GM12878 (cell line): ENCODE results near the gene KLF9. TPM values are rescaled to one million over a fixed set of nuclear protein-coding genes. Genes with fewer than 3 reads are reported as not detected.

ENCODE experiments used
- ATAC-seq: fragments of 200-7000 bp; cut with Tn5 transposase; 3 replicates; pipeline ENCODE4 v1.9.1; 2020; ENCODE audit warnings: mild to moderate bottlenecking, moderate library complexity
- BruUV-seq: library from RNA; stranded (reverse); fragments of 400-500 nt; replicated peaks from 2 replicates; lab custom pipeline; 2021; lab: Mats Ljungman, UMichigan
- CTCF ChIA-PET: fragments of 300-600 bp; sonication (Branson Sonifier 250); formaldehyde crosslinking; extraction: SDS; loops from one replicate; lab custom pipeline; 2021; ENCODE audit warnings: inconsistent platforms; lab: Yijun Ruan, JAX
- POLR2A ChIA-PET: fragments of 350-600 bp; formaldehyde crosslinking; extraction: SDS; loops from one replicate; lab custom pipeline; 2021; ENCODE audit warnings: inconsistent platforms; lab: Charles Lee
- RAD21 ChIA-PET: fragments of 300-600 bp; sonication (Branson Sonifier 250); formaldehyde crosslinking; loops from one replicate; lab custom pipeline; 2023; ENCODE audit warnings: antibody characterized with exemption; ENCODE audit not compliant: unreplicated experiment; lab: Charles Lee
- SMC1A ChIA-PET: fragments of 300-600 bp; sonication (Branson Sonifier 250); formaldehyde crosslinking; loops from one replicate; lab custom pipeline; 2023; ENCODE audit not compliant: unreplicated experiment, uncharacterized antibody; lab: Charles Lee
- DNase-seq: peaks from one replicate; pipeline ENCODE4 v3.0.0-alpha.2; 2011; ENCODE audit warnings: low read depth, low spot score
- FAIRE-seq: peaks from 3 replicates; lab custom pipeline; 2011; peaks lifted over from hg19 to GRCh38; lab: Jason Lieb, UNC
- H2AFZ ChIP-seq: 2 replicates; pipeline ENCODE4 v1.6.0; 2011; ENCODE audit warnings: low read depth, low read length, control low read depth; ENCODE audit not compliant: control insufficient read depth
- H3K27ac ChIP-seq: 2 replicates; pipeline ENCODE4 v1.5.1; 2011; ENCODE audit warnings: control low read depth; ENCODE audit not compliant: control insufficient read depth, insufficient read depth
- H3K27me3 ChIP-seq, 2 experiments: replicated peaks in 1 of 2; 2 replicates each; pipeline versions ENCODE4 v1.6.0 to v1.6.1; 2011; ENCODE audit warnings: low read length in 1 of 2; ENCODE audit not compliant: control insufficient read depth in 2 of 2, insufficient read depth in 2 of 2
- H3K36me3 ChIP-seq, 2 experiments: 2 replicates each; pipeline ENCODE4 v1.5.1; 2011; ENCODE audit warnings: low read length in 1 of 2; ENCODE audit not compliant: control insufficient read depth in 2 of 2, insufficient read depth in 2 of 2
- H3K4me1 ChIP-seq: 2 replicates; pipeline ENCODE4 v1.6.1; 2011; ENCODE audit warnings: mild to moderate bottlenecking, low read length, moderate library complexity, mixed read lengths; ENCODE audit not compliant: control insufficient read depth, insufficient read depth
- H3K4me2 ChIP-seq: 2 replicates; pipeline ENCODE4 v1.6.0; 2011; ENCODE audit warnings: control low read depth; ENCODE audit not compliant: control insufficient read depth, insufficient read depth
- H3K4me3 ChIP-seq: fragments of 200-600 bp; sonication (generic); 2 replicates; pipeline ENCODE4 v1.5.1; 2016
- H3K79me2 ChIP-seq: 2 replicates; pipeline ENCODE4 v1.6.0; 2011; ENCODE audit warnings: low read length; ENCODE audit not compliant: control insufficient read depth, insufficient read depth
- H3K9ac ChIP-seq: 2 replicates; pipeline ENCODE4 v1.8.0; 2011; ENCODE audit warnings: low read length, control low read depth, mixed read lengths; ENCODE audit not compliant: control insufficient read depth, insufficient read depth
- H3K9me3 ChIP-seq: replicated peaks from 3 replicates; pipeline ENCODE4 v1.5.1; 2011; ENCODE audit warnings: mild to moderate bottlenecking, low read length; ENCODE audit not compliant: control insufficient read depth, insufficient read depth
- H4K20me1 ChIP-seq: 2 replicates; pipeline ENCODE4 v1.6.0; 2011; ENCODE audit not compliant: control insufficient read depth, insufficient read depth
- BCL11A ChIP-seq: IDR thresholded peaks from 2 replicates; pipeline ENCODE4 v1.6.1; 2011; ENCODE audit warnings: low read depth, low read length
- CBFB ChIP-seq: IDR thresholded peaks from 2 replicates; pipeline ENCODE4 v1.6.1; 2016; ENCODE audit warnings: antibody characterized with exemption, low read depth
- FOS ChIP-seq: IDR thresholded peaks from 3 replicates; pipeline ENCODE4 v1.6.1; 2011; ENCODE audit warnings: borderline replicate concordance; ENCODE audit not compliant: insufficient read length; ENCODE audit errors: extremely low read depth
- IKZF2 ChIP-seq, 2 experiments: fragments of 450-650 bp; IDR thresholded peaks; 2 replicates each; pipeline ENCODE4 v1.6.1; 2017; ENCODE audit warnings: mild to moderate bottlenecking in 2 of 2, moderate library complexity in 2 of 2
- LARP7 ChIP-seq: fragments of 450-650 bp; IDR thresholded peaks from 2 replicates; pipeline ENCODE4 v1.6.1; 2017; ENCODE audit warnings: mild to moderate bottlenecking
- MXI1 ChIP-seq: fragments of 150-350 bp; IDR thresholded peaks from 2 replicates; pipeline ENCODE4 v1.6.1; 2011; ENCODE audit warnings: low read depth, mild to moderate bottlenecking, inconsistent platforms, low read length, improper control_type of control experiment
- NBN ChIP-seq: fragments of 450-650 bp; IDR thresholded peaks from 2 replicates; pipeline ENCODE4 v1.6.1; 2016
- NR2C2 ChIP-seq: IDR thresholded peaks from 2 replicates; pipeline ENCODE4 v1.6.1; 2011; ENCODE audit warnings: borderline replicate concordance, low read depth; ENCODE audit not compliant: control insufficient read depth, insufficient read length
- RCOR1 ChIP-seq: conservative IDR thresholded peaks from 2 replicates; pipeline ENCODE4 v1.6.1; 2012; ENCODE audit warnings: low read depth, low read length, improper control_type of control experiment
- RELA ChIP-seq: fragments of 450-650 bp; IDR thresholded peaks from 2 replicates; pipeline ENCODE4 v1.8.0; 2014; ENCODE audit warnings: borderline replicate concordance; ENCODE audit not compliant: partially characterized antibody
- TCF12 ChIP-seq: IDR thresholded peaks from 2 replicates; pipeline ENCODE4 v1.6.1; 2011; ENCODE audit warnings: low read depth, mild to moderate bottlenecking, low read length
- WGBS: methylation state at CpG from one replicate; pipeline ENCODE4 v1.1.6; 2016; ENCODE audit warnings: low lambda C conversion rate; ENCODE audit not compliant: insufficient replicate concordance, insufficient coverage; ENCODE audit errors: missing lambda C conversion rate; 5-methylcytosine and 5-hydroxymethylcytosine counted together
- in situ Hi-C: fragments of 300-500 bp; cut with MboI; formaldehyde crosslinking; loops from 9 replicates; pipeline ENCODE4 v1.14.3; 2018; ENCODE audit warnings: mixed read lengths
- intact Hi-C: fragments of 100-400 bp; cut with micrococcal nuclease; formaldehyde crosslinking; loops from one replicate; pipeline ENCODE4 v1.14.2; 2022; ENCODE audit not compliant: unreplicated experiment
- polyA plus RNA-seq, 11 experiments: library from polyadenylated mRNA; depleted of rRNA in 4 of 11; unstranded in 6 of 11; stranded (reverse) in 5 of 11; fragments of >200 nt; fragmentation: Nextera tagmentation in 4 of 11; fragmentation: Illumina TruSeq in 1 of 11; extraction: Ambion mirVana in 4 of 11; extraction: Trizol in 1 of 11; gene quantifications; 1 replicate in 1 of 11; 2 replicates in 10 of 11; pipeline versions ENCODE4 v1.2.1 to v1.2.3, GENCODE V29; 2011 to 2016; ENCODE audit warnings: inconsistent platforms in 2 of 11, missing spikeins in 2 of 11, low read depth in 1 of 11
- total RNA-seq, 4 experiments: library from RNA; depleted of rRNA in 3 of 4; stranded (reverse); fragments of >200 nt in 3 of 4; fragmentation: Illumina TruSeq in 1 of 4; extraction: Trizol in 1 of 4; gene quantifications; 2 replicates each; pipeline versions ENCODE4 v1.2.1 to v1.2.3, GENCODE V29; 2013 to 2021
- TF ChIP-seq, protein P1 (sequence below): fragments of 450-650 bp; IDR thresholded peaks from 2 replicates; pipeline ENCODE4 v1.6.1; 2017; ENCODE audit warnings: mild to moderate bottlenecking, moderate library complexity

Gene KLF9
- total and polyA plus RNA-seq, 10 of the 15 experiments (the other 5 are each of a cell fraction or from before 2014, with no cell fraction given): 0.09 to 0.96 (median 0.83) TPM

DNA sequence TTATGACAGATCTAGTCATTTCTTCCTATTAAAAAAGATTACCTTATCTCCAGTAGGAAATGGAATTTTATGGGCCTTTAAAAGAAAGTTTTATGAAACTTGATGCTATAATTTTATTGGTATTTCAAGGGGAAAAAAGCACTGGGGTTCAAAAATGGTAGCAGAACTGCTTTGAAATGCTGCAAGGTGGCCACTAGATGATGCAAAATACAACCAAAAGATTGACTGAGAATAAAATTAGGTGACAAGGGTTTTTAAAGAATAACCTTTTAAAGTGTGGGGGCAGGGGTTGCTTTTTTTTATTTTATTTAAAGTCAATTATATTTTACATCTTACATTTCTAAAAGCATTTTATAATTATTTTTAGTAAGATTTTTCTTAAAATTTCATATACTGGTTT lies 61.7 kb downstream of the KLF9 start (continued):
- TF ChIP-seq, protein P1, sequence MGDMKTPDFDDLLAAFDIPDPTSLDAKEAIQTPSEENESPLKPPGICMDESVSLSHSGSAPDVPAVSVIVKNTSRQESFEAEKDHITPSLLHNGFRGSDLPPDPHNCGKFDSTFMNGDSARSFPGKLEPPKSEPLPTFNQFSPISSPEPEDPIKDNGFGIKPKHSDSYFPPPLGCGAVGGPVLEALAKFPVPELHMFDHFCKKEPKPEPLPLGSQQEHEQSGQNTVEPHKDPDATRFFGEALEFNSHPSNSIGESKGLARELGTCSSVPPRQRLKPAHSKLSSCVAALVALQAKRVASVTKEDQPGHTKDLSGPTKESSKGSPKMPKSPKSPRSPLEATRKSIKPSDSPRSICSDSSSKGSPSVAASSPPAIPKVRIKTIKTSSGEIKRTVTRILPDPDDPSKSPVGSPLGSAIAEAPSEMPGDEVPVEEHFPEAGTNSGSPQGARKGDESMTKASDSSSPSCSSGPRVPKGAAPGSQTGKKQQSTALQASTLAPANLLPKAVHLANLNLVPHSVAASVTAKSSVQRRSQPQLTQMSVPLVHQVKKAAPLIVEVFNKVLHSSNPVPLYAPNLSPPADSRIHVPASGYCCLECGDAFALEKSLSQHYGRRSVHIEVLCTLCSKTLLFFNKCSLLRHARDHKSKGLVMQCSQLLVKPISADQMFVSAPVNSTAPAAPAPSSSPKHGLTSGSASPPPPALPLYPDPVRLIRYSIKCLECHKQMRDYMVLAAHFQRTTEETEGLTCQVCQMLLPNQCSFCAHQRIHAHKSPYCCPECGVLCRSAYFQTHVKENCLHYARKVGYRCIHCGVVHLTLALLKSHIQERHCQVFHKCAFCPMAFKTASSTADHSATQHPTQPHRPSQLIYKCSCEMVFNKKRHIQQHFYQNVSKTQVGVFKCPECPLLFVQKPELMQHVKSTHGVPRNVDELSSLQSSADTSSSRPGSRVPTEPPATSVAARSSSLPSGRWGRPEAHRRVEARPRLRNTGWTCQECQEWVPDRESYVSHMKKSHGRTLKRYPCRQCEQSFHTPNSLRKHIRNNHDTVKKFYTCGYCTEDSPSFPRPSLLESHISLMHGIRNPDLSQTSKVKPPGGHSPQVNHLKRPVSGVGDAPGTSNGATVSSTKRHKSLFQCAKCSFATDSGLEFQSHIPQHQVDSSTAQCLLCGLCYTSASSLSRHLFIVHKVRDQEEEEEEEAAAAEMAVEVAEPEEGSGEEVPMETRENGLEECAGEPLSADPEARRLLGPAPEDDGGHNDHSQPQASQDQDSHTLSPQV: no peak
- no peak for TF ChIP-seq NBN
- no peak for TF ChIP-seq TCF12
- TF ChIP-seq LARP7: no peak
- no peak for TF ChIP-seq RCOR1

GRCh38 chr9:70352356-70352755 lies 62.1 kb downstream of the KLF9 start:
- Histone ChIP-seq H2AFZ (no peak overlapping the region), H4K20me1 (no peaks in the 10 kb centered on the region), H3K27me3 (no peaks in the 10 kb centered on the region), H3K4me1 (no peaks in the 10 kb centered on the region)
- in situ Hi-C loops: loop anchor here (5.0 kb wide), 1 partner anchor 45 kb away; no protein-coding TSS in a partner anchor
- POLR2A ChIA-PET: no interaction called here
- TF ChIP-seq NR2C2 (no peak), IKZF2 (IDR thresholded peaks at IDR 0.05) (no peak), FOS (no peak), MXI1 (no peak), BCL11A (no peak), RELA (no peak), CBFB (no peak)
- TF ChIP-seq, all 136 proteins: peak for 0
- no peak for DNase-seq
- no peak overlapping the region for H3K4me2 ChIP-seq
- ChIA-PET SMC1A (interaction anchor here (0.6 to 1.3 kb wide), 4 partner anchors 37 to 250 kb away, joined by 3 to 11 read pairs (median 3); no protein-coding TSS in a partner anchor), CTCF (interaction anchor here (1.0 to 1.9 kb wide), 6 partner anchors 12 to 250 kb away, joined by 3 to 10 read pairs (median 4); no protein-coding TSS in a partner anchor), RAD21 (interaction anchor here (1.1 to 2.4 kb wide), 3 partner anchors 12 to 250 kb away, joined by 3 to 8 read pairs (median 6); no protein-coding TSS in a partner anchor)
- peaks cover 0 to 14% of the 10 kb centered on the region in 2 experiments; a peak in 1 of 4 replicates for H3K36me3 ChIP-seq
- intact Hi-C loops: no loop called here
- no peak overlapping the region for H3K27ac ChIP-seq
- H3K4me3 ChIP-seq: no peak overlapping the region
- no peaks in the 10 kb centered on the region for H3K9me3 ChIP-seq
- H3K9ac ChIP-seq: no peak overlapping the region
- 47% methylated on average over 1 of the region's 1 CpG for WGBS
- no peak for FAIRE-seq
- ATAC-seq: no peak
- no TSS peak for BruUV-seq
- H3K79me2 ChIP-seq: no peaks in the 10 kb centered on the region
